Measurements from ENCODE around the gene SMIM13.

GRCh38 chr6:11152581-11152980, 58.9 kb downstream of the SMIM13 start:
- TF ChIP-seq POLR2A (IDR thresholded peaks at IDR 0.05; ENCODE audit: low read depth, low read length): no peak
- no peak for TF ChIP-seq MAX (IDR thresholded peaks at IDR 0.05; ENCODE audit: insufficient read depth, insufficient read length)
- no peak for TF ChIP-seq EZH2 (IDR thresholded peaks at IDR 0.05; ENCODE audit: borderline replicate concordance, low read depth, low read length, severe bottlenecking)
- TF ChIP-seq CTCF (IDR thresholded peaks at IDR 0.05; ENCODE audit: extremely low read depth in 1 of 2, insufficient read depth in 1 of 2, low read depth in 1 of 2, low read length in 2 of 2): no peak
- no peak for TF ChIP-seq POLR2AphosphoS5 (IDR thresholded peaks at IDR 0.05; ENCODE audit: insufficient read depth, low read depth, low read length)
- TF ChIP-seq JUN (IDR thresholded peaks at IDR 0.05; ENCODE audit: borderline replicate concordance, insufficient read depth, insufficient read length, low read depth): no peak
- no peak for TF ChIP-seq MYC (IDR thresholded peaks at IDR 0.05; ENCODE audit: low read depth, low read length)
- no peak for TF ChIP-seq GATA2 (IDR thresholded peaks at IDR 0.05; ENCODE audit: insufficient read depth, insufficient read length, low read depth, low read length)
